Anterior cingulate cortex (tissue), 58 donors: ENCODE measurements around the gene ATAD3A.
A peak's percentile ranks its signal among the peaks of the same experiment; 100 is the strongest.
"Not testable (repeated sequence)": the region's sequence is repeated elsewhere in the genome, so short reads cannot be mapped to it uniquely, and the experiment has no call there.

Experiments used
- DNase-seq, 58 donors: peaks; one replicate each; lab custom pipeline; 2025; lab: John Stamatoyannopoulos, UW

The ATAD3A gene

DNA sequence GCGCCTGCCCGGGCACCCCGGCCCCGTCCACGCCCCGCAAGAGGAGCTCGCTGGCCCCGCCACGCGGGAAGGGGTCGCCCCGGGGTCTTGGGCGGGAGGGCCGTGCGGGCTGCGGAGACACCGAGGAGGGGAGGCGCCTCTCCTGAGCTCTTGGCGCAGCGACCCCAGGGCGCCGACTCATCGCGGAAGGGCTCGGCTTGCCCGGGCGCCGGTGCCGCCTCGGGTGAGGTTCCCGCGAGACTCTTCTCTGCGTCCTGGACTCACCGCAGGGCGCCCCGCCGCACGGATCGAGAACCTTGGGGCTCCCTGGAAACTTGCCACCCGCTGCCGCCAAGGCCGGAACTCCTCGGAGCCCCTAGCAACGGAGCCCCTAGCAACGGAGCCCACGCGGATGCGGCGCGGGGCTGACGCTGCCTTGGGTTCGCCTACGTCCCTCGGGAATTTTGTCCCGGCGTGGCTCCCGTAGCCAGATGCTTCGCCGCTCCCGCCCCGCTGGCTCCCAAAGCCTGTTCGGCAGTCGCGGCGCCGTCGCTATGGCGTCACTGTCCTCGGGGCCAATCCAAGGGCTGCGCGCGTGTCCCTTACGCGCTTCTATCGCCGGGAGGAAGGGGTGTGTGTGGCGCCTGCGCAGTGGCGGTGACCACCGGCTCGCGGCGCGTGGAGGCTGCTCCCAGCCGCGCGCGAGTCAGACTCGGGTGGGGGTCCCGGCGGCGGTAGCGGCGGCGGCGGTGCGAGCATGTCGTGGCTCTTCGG lies at the start of gene ATAD3A:
Gene ATAD3A (plus strand): TSS at position 630 of the 753 bp plus-strand sequence. CDS start 107 bp downstream, at position 737.
- peak; percentile 72 to 99 (median 97) for DNase-seq

DNA sequence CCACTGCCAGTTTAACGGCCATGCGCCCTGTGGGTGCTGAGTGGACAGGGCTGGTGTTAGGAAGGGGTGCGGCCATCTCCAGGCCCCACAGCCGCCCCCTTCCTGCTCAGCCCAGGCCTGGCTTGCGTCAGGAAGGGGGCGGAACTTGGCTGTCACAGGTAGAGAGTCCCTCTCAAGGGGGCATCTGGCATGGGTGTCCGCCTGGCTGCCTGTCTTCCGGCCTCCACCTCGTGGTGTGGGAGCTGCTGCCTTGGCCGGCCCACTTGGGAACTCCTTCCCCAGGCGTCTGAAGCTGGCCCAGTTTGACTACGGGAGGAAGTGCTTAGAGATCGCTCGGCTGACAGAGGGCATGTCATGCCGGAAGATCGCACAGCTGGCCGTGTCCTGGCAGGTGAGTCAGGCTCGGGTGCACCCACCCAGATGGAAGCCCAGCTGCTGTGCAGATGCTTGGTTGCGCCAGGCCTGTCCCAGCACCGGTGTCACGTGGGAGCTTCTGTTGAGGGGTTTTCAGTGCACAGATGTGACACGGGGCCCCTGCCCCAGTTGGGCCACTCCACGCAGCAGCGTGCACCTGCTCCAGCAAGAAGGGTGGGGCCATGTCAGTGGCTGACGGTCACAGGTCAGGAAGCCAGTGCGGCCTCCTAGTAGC lies 49.5 kb upstream of the ATAD3A start:
- DNase-seq: no peak

DNA sequence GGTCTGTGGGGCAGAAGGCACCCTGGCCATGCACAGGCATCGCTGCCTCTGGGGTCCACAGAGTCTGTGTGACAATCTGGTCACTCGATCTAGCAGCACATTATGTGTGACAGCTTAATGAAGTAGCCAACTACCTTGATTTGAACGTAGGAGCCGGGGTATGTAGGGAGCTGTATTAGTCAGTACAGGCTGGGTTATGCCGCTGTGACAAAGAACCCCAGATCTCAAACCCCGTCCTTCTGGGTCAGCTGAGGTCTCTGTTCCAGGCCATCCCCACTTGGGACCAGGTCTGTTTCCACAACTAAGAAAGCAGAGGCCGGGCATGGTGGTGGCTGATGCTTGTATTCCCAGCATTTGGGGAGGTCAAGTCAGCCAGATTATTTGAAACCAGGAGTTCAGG lies 48.6 kb upstream of the ATAD3A start:
- DNase-seq: no peak

DNA sequence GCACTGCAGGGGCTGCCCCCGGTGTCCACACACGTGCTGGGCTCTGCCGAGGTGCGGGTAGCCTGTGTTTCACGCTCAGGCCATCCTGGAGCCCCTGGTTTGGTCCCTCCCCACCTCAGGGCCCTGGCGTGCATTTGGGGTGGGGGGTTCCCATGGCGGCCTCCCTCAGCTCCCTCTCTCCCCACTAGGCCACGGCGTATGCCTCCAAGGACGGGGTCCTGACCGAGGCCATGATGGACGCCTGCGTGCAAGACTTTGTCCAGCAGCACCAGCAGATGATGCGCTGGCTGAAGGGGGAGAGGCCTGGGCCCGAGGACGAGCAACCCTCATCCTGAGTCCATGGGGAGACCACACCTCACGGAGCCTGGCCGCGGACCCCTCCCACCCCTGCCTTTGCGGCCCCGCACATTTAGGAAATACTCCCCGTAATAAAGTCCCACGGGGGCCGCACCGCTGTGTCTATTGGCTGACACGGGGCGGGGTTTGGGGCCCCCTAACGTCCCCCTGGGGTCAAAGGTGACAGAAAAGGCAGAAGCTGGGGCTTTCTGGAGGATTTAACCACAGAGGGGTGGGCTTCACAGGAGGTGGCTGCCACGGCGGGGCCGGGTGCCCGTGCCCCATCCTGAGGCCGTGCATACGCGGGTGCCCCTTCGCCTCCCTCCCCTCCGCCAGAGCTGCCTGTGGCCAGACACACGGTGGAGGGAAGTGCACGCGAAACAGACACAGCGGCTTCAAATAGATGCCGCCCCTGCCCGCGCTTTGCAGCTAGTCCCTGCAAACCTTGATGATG lies 43.6 kb upstream of the ATAD3A start:
- not testable (repeated sequence) for DNase-seq

DNA sequence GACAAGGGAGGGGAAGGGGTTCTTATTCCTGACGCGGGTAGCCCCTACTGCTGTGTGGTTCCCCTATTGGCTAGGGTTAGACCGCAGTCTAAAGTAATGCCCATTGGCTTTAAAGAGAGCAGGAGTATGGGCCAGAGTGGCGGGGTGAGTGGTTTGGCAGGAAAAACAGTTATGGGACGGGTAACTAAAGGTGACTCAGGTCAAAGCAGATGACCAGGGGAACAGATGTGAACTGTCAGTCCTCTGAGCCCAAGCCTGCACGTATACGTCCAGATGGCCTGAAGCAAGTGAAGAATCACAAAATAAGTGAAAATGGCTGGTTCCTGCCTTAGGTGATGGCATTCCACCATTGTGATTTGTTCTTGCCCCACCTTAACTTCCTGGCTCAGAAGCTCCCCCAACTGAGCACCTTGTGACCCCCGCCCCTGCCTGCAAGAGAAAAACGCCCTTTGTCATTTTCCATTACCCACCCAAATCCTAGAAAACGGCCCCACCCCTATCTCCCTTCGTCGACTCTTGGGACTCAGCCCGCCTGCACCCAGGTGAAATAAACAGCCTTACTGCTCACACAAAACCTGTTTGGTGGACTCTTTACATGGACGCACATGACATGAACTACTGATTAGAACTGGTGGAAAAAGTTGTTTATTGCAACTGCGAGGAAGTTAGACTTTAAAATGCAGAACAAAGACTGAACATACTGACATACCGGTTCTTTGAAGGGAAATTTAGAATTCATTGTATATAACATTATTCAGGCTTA lies 41.2 kb upstream of the ATAD3A start:
- peak in 1 of 58 donors; percentile 2 for DNase-seq

DNA sequence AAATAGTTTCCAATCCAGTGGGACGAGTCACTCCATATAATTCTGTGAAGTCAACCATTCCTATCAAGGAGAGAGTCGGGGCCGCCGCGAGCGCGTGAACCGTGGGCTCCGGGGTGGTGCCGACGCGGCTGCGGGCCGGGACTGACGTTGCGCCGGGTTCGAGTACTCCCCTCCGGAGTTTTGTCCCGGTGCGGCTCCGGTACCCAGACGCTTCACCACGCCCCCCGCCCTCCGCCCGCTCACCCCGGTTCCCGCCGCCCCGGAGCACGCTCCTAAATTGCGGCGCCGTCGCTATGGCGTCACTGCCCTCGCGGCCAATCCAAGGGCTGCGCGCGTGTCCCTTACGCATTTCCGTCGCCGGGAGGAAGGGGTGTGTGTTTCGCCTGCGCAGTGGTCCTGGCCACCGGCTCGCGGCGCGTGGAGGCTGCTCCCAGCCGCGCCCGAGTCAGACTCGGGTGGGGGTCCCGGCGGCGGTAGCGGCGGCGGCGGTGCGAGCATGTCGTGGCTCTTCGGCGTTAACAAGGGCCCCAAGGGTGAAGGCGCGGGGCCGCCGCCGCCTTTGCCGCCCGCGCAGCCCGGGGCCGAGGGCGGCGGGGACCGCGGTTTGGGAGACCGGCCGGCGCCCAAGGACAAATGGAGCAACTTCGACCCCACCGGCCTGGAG lies 40.4 kb upstream of the ATAD3A start, which contains the start of gene ATAD3B:
Gene ATAD3B (plus strand): TSS at position 377 of the 664 bp plus-strand sequence. CDS start 120 bp downstream, at position 497.
- DNase-seq: peak; percentile 33 to 96 (median 91)

DNA sequence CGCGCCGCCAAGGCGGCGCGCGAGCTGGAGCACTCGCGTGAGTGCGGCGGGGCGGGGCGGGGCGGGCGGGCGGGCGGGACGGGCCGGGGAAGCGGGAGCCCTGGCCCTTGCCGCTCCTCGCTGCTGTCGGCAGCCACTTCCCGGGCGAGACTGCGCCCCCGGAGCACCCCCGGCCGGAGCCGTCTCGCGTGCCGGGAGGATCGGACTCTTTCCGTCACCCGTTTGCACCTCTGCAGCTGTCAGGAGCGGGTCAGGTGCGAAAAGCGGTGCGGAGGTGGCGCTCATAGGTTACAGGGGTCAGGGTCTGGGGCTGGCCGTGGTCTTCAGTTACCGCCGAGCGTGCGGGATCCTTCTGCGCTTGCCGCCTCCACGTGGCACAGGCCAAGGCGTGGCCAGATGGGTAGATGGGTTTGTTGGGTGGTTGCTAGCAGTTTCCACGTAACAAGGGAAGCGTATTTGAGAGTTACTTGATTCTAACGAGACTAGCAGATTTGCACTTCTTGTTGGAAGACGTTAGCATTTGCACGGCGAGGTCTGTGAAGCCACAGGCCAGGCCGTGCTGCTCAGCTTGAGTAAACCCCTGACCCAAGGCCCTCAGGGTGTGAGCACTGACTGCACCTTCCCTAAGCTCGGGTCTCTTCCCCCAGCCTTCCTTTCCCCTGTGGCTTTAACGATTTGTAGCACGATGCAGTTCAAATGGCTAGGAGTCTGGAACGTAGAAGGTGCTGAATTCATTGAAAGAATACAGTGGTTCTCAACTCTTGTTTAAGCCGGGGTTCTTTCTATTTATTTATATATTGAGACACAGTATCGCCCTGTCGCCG lies 39.7 kb upstream of the ATAD3A start:
- DNase-seq: not testable (repeated sequence)

DNA sequence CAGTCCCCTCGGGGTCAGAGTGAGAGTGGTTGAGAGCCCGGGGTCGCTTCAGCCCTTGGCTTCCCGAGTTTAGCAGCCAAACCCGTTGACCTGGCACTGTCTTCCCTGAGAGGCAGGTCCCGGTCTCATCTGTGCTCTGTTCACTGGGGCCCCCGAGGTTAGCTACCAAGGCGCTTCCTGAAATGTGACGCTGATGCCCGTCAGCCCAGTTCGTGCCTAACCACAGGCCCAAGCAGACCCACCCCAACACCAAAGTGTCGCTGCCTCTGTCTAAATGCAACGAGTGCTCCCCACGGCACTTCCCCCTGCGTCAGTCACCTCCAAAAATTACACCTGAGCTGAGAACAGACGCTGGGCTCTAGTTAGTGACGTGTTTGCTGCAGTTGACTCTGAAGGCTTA lies 36.0 kb upstream of the ATAD3A start:
- not testable (repeated sequence) for DNase-seq

DNA sequence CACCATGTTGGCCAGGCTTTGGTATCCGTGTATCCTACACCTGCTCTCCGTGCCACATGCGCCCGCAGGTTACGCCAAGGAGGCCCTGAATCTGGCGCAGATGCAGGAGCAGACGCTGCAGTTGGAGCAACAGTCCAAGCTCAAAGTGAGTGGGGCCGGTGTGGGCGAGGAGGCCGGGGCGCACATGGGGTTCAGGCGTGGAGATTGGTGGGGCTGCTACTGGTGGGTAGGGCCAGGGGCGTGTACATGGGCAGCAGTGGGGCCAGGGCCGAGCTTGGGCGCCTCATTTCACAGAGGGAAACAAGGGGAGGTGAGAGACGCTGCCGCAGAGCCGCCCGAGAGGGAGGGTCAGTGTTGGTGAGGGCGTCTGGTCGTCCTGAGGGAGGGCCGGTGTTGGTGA lies 34.8 kb upstream of the ATAD3A start:
- no peak for DNase-seq

DNA sequence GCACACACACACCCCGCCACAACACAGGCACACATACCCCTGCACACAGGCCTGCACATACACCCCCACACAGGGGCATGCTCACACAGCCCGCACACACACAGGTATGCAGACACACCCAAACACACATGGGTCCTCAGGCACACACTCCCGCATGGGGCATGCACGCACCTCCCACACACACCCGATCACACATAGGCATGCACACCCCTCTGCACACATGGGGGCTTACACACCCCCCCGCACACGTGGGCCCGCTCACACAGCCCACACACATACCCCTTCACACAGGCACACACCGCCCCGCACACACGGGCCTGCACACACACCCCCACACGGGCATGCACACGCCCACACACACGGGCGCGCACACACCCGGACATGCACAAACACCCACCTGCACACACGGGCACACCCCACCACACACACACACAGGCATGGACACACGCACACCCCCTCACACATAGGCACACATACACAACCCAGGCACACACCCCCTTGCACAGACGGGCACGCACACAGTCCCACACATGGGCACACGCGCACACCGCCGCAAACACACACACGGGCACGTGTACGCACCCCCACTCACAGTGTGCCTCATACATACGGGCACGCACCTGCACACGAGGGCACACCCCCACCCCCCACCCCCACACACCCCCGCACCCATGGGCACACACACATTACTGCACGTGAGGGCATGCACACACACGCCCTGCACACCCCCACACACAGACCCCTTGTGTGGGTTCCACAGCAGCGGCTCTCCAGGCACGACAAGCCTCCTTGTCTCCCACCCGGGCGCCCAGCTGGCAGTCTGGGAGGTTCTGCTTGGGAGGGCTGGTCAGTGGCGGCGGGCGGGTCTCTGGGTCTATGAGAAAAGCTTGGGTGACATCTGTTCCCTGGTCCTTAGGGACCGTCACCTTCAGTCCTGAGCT lies 32.1 kb upstream of the ATAD3A start:
- no peak for DNase-seq

DNA sequence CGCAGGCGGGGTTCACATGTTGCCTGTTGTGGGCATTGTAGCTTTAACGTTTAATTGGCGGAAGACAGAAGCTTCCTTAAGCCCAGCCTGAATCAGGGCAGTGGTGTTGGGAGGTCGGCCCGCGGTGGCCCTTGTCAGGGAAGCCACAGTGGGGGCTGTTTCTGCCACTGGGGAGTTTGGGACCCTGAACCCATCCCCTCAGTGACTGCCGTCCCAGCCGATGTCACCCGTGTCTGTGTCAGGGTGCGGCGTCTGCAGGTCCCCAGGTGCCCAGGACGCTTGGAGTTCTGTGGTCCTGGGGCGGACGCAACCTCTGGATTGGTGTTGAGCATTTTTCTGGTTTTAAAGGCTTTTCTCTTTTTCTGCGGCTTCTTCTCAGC lies 31.5 kb upstream of the ATAD3A start:
- DNase-seq: not testable (repeated sequence)

DNA sequence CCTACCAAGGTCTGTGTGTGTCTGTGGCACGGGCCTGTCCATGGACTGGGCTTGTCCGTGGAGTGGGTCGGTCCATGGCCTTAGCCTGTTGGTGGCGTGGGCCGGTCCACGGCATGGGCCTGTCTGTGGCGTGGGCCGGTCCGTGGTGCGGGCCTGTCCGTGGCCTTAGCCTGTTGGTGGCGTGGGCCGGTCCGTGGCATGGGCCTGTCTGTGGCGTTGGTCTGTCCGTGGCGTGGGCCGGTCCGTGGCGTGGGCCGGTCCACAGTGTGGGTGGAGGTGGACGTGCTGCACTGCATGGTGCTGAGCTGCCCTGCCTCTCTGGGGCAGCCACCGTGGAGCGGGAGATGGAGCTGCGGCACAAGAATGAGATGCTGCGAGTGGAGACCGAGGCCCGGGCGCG lies 30.2 kb upstream of the ATAD3A start:
- DNase-seq: not testable (repeated sequence)

DNA sequence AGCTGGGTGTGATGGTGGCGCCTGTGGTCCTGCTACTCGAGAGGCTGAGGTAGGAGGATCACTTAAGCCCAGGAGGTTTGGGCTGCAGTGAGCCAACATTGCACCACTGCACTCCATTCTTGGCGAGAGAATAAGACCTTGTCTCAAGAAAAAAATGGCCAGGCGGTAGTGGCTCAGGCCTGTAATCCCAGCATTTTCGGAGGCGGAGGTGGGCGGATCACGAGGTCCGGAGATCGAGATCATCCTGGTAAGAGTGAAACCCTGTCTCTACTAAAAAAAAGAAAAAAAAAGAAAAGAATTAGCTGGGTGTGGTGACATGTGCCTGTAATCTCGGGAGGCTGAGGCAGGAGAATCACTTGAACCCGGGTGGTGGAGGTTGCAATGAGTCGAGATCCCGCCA lies 29.1 kb upstream of the ATAD3A start:
- no peak for DNase-seq

DNA sequence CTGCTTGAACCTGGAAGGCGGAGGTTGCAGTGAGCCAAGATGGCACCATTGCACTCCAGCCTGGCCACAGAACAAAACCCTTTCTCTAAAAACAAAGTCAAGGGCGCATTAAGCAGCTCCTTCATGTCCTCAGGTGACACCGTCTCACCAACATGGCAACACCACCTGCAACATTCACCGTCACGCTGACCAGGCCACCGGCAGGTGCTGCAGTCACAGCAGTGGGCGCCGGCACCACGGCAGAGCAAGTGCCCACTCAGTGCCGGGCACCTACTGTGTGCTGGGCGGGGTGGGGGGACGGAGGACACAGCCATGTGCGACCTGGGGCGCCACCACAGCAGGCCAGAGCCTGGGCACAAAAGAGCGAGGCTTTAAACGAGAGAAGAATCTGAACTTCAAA lies 28.2 kb upstream of the ATAD3A start:
- DNase-seq: no peak

DNA sequence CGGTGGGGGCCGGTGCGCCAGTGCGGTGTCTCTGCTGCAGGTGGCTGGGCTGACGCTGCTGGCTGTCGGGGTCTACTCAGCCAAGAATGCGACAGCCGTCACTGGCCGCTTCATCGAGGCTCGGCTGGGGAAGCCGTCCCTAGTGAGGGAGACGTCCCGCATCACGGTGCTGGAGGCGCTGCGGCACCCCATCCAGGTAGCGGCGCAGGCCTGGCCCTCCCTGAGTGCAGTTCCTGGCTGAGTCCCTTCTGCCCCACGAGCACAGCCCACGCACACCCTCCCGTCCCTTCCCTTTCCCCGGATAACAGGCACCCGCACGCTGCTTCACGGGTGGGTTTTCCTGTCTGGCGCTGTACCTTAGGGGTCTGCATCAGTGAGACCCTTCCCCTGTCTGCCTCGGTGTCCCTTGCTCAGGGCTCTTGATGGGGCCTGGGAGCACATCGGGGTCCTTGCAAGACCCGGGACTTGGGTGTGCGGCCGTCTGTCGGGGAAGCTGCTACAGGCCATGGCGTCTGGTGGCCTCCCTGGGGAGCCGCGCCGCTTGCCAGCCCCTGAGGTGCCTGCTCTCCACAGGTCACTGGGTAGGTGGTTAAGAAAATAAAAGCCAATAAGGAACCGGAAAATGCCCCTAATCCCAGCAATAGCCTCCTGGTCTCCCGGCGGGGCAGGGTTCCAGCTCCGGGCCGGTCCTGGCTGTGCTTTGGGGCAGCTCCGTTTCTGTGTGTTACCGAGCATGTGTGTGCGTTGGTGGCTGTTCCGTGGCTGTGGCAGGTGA lies 26.8 kb upstream of the ATAD3A start:
- DNase-seq: not testable (repeated sequence)

DNA sequence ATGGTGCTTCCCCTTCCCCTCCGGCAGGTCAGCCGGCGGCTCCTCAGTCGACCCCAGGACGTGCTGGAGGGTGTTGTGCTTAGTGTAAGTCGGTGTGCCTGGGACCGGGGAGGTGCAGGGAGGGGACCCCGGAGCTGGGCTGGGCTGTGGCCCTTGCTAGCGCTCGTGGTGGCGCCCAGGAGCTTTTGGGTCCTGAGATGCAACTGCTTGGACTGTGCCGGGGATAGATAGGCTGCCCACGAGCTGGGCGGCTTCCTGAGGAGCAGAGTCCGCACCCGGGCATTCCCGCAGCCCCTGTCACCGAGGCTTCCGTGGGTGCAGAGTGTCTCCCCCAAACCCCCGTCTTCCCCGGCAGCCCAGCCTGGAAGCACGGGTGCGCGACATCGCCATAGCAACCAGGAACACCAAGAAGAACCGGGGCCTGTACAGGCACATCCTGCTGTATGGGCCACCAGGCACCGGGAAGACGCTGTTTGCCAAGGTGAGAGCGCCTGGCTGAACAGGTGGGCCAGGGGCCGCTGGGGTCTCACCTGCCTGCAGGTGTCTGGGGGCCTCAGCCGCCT lies 26.1 kb upstream of the ATAD3A start:
- not testable (repeated sequence) for DNase-seq

DNA sequence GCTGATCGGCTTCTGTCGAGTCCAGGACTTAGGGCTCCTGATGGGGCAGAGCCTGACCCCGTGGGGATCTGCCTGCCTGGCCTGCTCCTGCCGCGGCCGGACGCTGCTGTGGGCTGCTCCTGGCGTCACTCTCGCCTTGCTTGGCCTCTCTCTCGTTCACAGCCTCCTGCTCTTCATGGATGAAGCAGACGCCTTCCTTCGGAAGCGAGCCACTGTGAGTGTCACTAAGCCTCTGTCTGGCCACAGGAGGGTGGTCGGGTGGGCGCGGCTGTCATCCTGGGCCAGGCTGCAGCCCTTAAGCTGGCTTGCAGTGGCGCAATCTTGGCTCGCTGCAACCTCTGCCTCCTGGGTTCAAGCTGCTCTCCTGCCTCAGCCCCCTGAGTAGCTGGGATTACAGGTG lies 24.3 kb upstream of the ATAD3A start:
- DNase-seq: no peak
